Naive thymus-derived CD4-positive, alpha-beta T cell (primary cell): ENCODE data around the gene BAZ2A. TPM values are rescaled to one million over a fixed set of nuclear protein-coding genes. Genes with fewer than 3 reads are reported as not detected.
A peak's percentile ranks its signal among the peaks of the same experiment; 100 is the strongest.

Experiments
- ATAC-seq: fragments of 150-1000 bp; cut with Tn5 transposase; 2 replicates; pipeline ENCODE4 v1.10.0; 2021; ENCODE audit warnings: mild to moderate bottlenecking, moderate library complexity
- CTCF ChIA-PET: fragments of 350-600 bp; sonication (Branson Sonifier 250); formaldehyde crosslinking; loops from one replicate; lab custom pipeline; 2021; ENCODE audit warnings: antibody characterized with exemption; lab: Charles Lee
- POLR2A ChIA-PET: fragments of 350-600 bp; sonication (Branson Sonifier 250); formaldehyde crosslinking; loops from one replicate; lab custom pipeline; 2021; ENCODE audit warnings: antibody characterized with exemption, inconsistent platforms; lab: Charles Lee
- DNase-seq, 9 donors: peaks; one replicate each; pipeline versions ENCODE4 v3.0.0 to v3.0.0-alpha.2; 2020 to 2022; ENCODE audit warnings: mixed read lengths in 1 of 9
- H3K27ac ChIP-seq: one replicate; pipeline ENCODE4 v1.7.0; 2013; ENCODE audit warnings: mild to moderate bottlenecking, low read depth, low read length, moderate library complexity
- H3K27me3 ChIP-seq, 2 donors: one replicate each; pipeline ENCODE4 v1.7.0; 2013; ENCODE audit warnings: low read length in 2 of 2, mild to moderate bottlenecking in 2 of 2, moderate library complexity in 2 of 2; ENCODE audit not compliant: control insufficient read depth in 2 of 2, insufficient read depth in 2 of 2
- H3K36me3 ChIP-seq, 3 experiments: 1 replicate in 2 of 3; 2 replicates in 1 of 3; pipeline ENCODE4 v1.7.0; 2013; ENCODE audit warnings: low read length in 3 of 3, mild to moderate bottlenecking in 3 of 3, moderate library complexity in 1 of 3; ENCODE audit not compliant: insufficient read depth in 3 of 3, control insufficient read depth in 2 of 3
- H3K4me1 ChIP-seq, 2 donors: one replicate each; pipeline ENCODE4 v1.7.0; 2013; ENCODE audit warnings: low read length in 2 of 2, mild to moderate bottlenecking in 2 of 2, moderate library complexity in 1 of 2; ENCODE audit not compliant: control insufficient read depth in 2 of 2, insufficient read depth in 2 of 2
- H3K4me3 ChIP-seq: 2 replicates; pipeline ENCODE4 v1.7.0; 2013; ENCODE audit warnings: mild to moderate bottlenecking, low read length
- H3K9me3 ChIP-seq, 3 experiments: 1 replicate in 2 of 3; 2 replicates in 1 of 3; pipeline ENCODE4 v1.7.0; 2013; ENCODE audit warnings: low read length in 3 of 3; ENCODE audit not compliant: control insufficient read depth in 2 of 3
- H3K27ac Mint-ChIP-seq, 9 donors: one replicate each; pipeline ENCODE4 v1.8.0; 2020 to 2022; ENCODE audit warnings: mixed read lengths in 9 of 9, mild to moderate bottlenecking in 8 of 9, moderate library complexity in 5 of 9, inconsistent platforms in 2 of 9
- H3K27me3 Mint-ChIP-seq, 5 donors: one replicate each; pipeline ENCODE4 v1.8.0; 2021 to 2022; ENCODE audit warnings: mixed read lengths in 5 of 5, mild to moderate bottlenecking in 1 of 5
- H3K36me3 Mint-ChIP-seq, 5 donors: one replicate each; pipeline ENCODE4 v1.8.0; 2020 to 2022; ENCODE audit warnings: mixed read lengths in 5 of 5, mild to moderate bottlenecking in 3 of 5, inconsistent platforms in 1 of 5
- H3K4me1 Mint-ChIP-seq, 7 donors: one replicate each; pipeline ENCODE4 v1.8.0; 2020 to 2022; ENCODE audit warnings: mixed read lengths in 7 of 7, mild to moderate bottlenecking in 3 of 7, inconsistent platforms in 1 of 7
- H3K4me3 Mint-ChIP-seq, 10 donors: one replicate each; pipeline ENCODE4 v1.8.0; 2020 to 2022; ENCODE audit warnings: mild to moderate bottlenecking in 10 of 10, mixed read lengths in 10 of 10, moderate library complexity in 6 of 10, inconsistent platforms in 2 of 10
- H3K9me3 Mint-ChIP-seq, 11 donors: one replicate each; pipeline ENCODE4 v1.8.0; 2020 to 2022; ENCODE audit warnings: mixed read lengths in 11 of 11, mild to moderate bottlenecking in 4 of 11, inconsistent platforms in 1 of 11, moderate library complexity in 1 of 11
- intact Hi-C, 2 donors: fragments of 100-400 bp; cut with micrococcal nuclease; formaldehyde crosslinking; loops; one replicate each; pipeline ENCODE4 v1.15.1; 2023
- polyA plus RNA-seq, 2 donors: library from polyadenylated mRNA; unstranded; fragments of 300-500 nt; fragmentation: Illumina TruSeq; gene quantifications; one replicate each; pipeline ENCODE4 v1.2.3, GENCODE V29; 2021
- total RNA-seq, 6 experiments: library from RNA in 5 of 6; stranded (reverse) in 5 of 6; gene quantifications; 1 replicate in 5 of 6; 2 replicates in 1 of 6; pipeline ENCODE4 v1.2.3 and lab custom pipeline; 2021 to 2026

Gene BAZ2A
- total and polyA plus RNA-seq, 7 experiments from 2014 or later = 24.8 to 230 (median 178) TPM

DNA sequence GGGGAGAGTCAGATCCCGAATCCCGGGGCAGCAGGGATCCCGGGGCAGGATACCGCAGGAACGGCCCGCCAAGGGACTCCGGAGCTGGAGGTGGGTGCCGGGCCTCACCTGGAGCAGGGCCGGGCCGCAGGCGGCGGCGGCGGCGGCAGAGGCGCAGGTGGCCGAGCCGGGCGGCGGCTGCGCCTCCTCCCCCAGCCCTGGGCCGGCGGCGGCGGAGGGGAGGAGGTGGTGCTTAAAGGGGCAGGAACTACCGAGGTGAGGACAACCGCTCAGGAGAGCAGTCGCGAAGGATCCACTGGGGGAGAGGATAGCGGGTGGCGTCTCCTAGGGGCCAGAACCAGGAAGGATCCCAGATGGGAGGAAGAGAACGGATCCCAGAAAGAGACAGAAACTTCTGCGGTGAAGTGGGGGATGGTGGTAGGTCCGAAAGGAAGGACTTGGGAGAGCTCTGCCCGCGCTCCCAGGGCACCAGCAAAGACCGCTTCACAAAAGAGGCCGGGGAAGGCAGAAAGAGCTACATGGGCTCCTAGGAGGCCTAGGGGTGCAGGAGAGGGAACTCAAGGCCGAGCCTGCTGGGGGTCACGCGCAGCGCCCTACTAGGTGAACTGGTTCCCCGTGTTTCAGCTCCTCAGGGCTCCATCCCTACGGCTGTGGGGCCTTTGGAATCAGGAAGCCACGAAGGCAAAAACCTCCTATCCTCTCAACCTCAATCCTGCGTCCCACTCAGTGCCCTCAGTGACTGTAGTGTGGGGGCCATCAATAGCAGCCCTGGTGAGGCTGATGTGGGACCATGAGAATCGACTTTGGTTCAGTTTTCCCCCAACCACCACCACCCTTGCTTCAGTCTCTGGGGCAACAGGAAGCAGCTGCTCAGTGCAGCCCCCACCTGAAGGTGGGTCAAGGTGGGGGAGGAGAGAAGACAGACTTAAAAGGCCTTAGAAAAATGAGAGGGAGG is 5.0 kb upstream of the BAZ2A start:
- H3K4me3 ChIP-seq = peak overlapping the region; percentile 73
- H3K9me3 Mint-ChIP-seq = peaks cover 0 to 1% (median 0%) of the 10 kb centered on the region in 11 donors
- DNase-seq = peak; percentile 45 to 75 (median 50)

DNA sequence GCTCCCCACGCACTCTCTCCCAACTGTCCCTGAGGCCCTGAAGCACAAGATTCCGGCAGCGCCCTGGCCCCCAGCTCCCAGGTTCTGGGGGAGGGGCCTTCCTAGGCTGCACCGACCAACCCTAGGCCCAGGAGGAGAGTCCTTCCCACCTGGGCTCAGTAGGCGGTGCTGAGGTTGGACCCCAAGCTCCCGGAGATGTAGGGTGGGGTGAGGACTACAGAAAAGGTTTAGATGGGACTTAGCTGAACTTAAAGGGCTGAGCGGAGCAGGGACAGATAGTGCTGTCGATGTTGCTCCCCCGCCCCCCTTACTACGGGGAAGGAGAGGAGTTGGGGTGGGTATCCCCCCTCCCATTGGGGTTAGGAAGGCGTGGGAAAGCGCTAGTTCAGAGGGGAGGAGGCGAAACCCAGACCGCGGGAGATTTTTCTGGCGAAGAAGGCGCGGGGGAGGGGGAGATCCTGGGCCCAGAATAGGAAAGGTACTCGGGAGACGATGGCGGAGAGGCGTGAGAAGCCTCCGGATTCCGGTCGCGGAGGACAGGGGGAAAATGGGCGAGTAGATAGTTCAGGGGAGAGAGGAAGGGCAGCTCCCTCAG is 4.2 kb upstream of the BAZ2A start:
- Mint-ChIP-seq H3K27me3 (no peaks in the 10 kb centered on the region), H3K4me1 (peaks cover 41 to 75% (median 70%) of the 10 kb centered on the region in 7 donors), H3K36me3 (peaks cover 0 to 14% (median 13%) of the 10 kb centered on the region in 5 donors), H3K27ac (peak overlapping the region; percentile 83 to 97 (median 97)), H3K9me3 (peaks cover 0 to 1% (median 0%) of the 10 kb centered on the region in 11 donors), H3K4me3 (peak overlapping the region; percentile 87 to 100 (median 98))
- peaks cover 37 to 51% of the 10 kb centered on the region in 2 donors for H3K4me1 ChIP-seq
- peak overlapping the region; percentile 83 for H3K27ac ChIP-seq
- ATAC-seq (no peak), DNase-seq (peak in 5 of 9 donors; percentile 22 to 59 (median 29))
- intact Hi-C loops = loop anchor here (2.0 to 10.0 kb wide), 3 partner anchors 274 to 593 kb away; partner anchors contain the start of genes RPL41 (in 1 of the 2), SHMT2 (in 1 of the 2), STAT2 (in 1 of the 2) and ZC3H10 (in 1 of the 2)
- no peaks in the 10 kb centered on the region for H3K9me3 ChIP-seq
- ChIA-PET POLR2A (interaction anchor here (0.9 to 6.5 kb wide), 9 partner anchors 9 to 101 kb away, joined by 3 to 103 read pairs (median 17); partner anchors contain the start of genes ATP5F1B, NACA and PTGES3), CTCF (interaction anchor here (0.7 to 1.5 kb wide), 3 partner anchors 33 to 911 kb away, joined by 3 to 5 read pairs (median 3); no protein-coding TSS in a partner anchor)
- peak overlapping the region; percentile 73 for H3K4me3 ChIP-seq
- no peaks in the 10 kb centered on the region for H3K27me3 ChIP-seq
- peaks cover 0 to 26% (median 17%) of the 10 kb centered on the region in 3 experiments for H3K36me3 ChIP-seq

More for the DNA sequence above, 5.0 kb upstream of the BAZ2A start:
- Histone ChIP-seq H3K27me3 (no peaks in the 10 kb centered on the region), H3K9me3 (no peaks in the 10 kb centered on the region), H3K27ac (peak overlapping the region; percentile 83), H3K36me3 (peaks cover 5 to 26% (median 23%) of the 10 kb centered on the region in 3 experiments), H3K4me1 (peaks cover 37 to 51% of the 10 kb centered on the region in 2 donors)
- intact Hi-C loops = loop anchor here (1.0 to 10.0 kb wide), 13 partner anchors 53 to 1117 kb away; partner anchors contain the start of genes RPL41 (in 2 of the 2), STAT2 (in 2 of the 2), ZBTB39 (in 2 of the 2) and ZC3H10 (in 2 of the 2)
- Mint-ChIP-seq H3K27me3 (no peaks in the 10 kb centered on the region), H3K27ac (peak overlapping the region; percentile 89 to 99 (median 97)), H3K4me3 (peak overlapping the region; percentile 87 to 100 (median 98)), H3K4me1 (peaks cover 41 to 80% (median 72%) of the 10 kb centered on the region in 7 donors), H3K36me3 (peaks cover 0 to 19% (median 17%) of the 10 kb centered on the region in 5 donors)
- ChIA-PET CTCF (interaction anchor here (0.5 to 2.2 kb wide), 8 partner anchors 10 to 476 kb away, joined by 3 to 16 read pairs (median 5); partner anchors contain the start of gene STAT6), POLR2A (interaction anchor here (0.6 to 6.5 kb wide), 18 partner anchors 6 to 476 kb away, joined by 3 to 103 read pairs (median 4); partner anchors contain the start of genes ATP5F1B, BAZ2A, NACA and PTGES3)
- peak; percentile 28 for ATAC-seq

DNA sequence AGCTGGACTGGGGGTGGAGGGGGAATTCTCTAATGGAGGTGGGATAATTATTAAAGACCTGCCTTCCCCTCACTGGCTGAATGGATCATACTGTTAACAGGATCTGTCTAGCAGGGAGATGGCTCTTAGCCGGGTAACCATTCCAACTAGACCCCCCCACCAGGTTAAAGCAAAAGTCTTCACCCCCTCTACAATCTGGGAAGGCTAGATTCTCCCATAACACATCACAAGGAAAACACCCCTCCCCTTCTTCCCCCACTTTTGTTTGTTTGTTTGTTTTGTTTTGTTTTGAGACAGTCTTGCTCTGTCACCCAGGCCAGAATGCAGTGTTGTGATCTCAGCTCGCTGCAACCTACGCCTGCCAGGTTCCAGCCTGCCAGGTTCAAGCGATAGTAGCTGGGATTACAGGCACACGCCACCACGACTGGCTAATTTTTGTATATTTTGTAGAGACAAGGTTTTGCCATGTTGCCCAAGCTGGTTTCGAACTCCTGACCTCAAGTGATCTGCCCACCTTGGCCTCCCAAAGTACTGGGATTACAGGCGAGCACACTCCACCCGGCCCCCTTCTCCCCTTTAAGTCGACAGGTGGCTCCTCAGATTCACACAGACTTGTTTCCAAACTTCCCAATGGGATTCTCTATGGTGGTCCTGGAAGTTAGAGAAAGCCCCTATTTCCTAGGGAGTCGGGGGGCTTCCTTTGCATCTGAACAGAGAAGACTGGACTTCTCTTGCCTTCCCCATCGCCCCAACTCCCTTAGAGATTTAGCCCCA is 3.5 kb upstream of the BAZ2A start:
- no peaks in the 10 kb centered on the region for H3K9me3 ChIP-seq
- CTCF ChIA-PET = interaction anchor here (0.7 to 1.5 kb wide), 3 partner anchors 32 to 912 kb away, joined by 3 to 5 read pairs (median 5); no protein-coding TSS in a partner anchor
- ATAC-seq = no peak
- peak overlapping the region; percentile 73 for H3K4me3 ChIP-seq
- no peak for DNase-seq
- Mint-ChIP-seq H3K36me3 (peaks cover 0 to 11% (median 10%) of the 10 kb centered on the region in 5 donors), H3K9me3 (peaks cover 0 to 1% (median 0%) of the 10 kb centered on the region in 11 donors), H3K27ac (peak overlapping the region; percentile 83 to 97 (median 97)), H3K4me1 (peaks cover 43 to 75% (median 69%) of the 10 kb centered on the region in 7 donors), H3K4me3 (peak overlapping the region; percentile 87 to 100 (median 98)), H3K27me3 (no peaks in the 10 kb centered on the region)
- intact Hi-C loops = loop anchor here (2.0 to 10.0 kb wide), 3 partner anchors 273 to 594 kb away; partner anchors contain the start of genes RPL41 (in 1 of the 2), SHMT2 (in 1 of the 2), STAT2 (in 1 of the 2) and ZC3H10 (in 1 of the 2)
- H3K36me3 ChIP-seq = peaks cover 0 to 23% (median 12%) of the 10 kb centered on the region in 3 experiments
- peaks cover 37 to 51% of the 10 kb centered on the region in 2 donors for H3K4me1 ChIP-seq
- no peaks in the 10 kb centered on the region for H3K27me3 ChIP-seq
- H3K27ac ChIP-seq = peak overlapping the region; percentile 83
- POLR2A ChIA-PET = interaction anchor here (0.9 to 6.5 kb wide), 8 partner anchors 10 to 92 kb away, joined by 3 to 103 read pairs (median 22); partner anchors contain the start of genes ATP5F1B, NACA and PTGES3

GRCh38 chr12:56632701-56633467 is 2.8 kb upstream of the BAZ2A start:
- Mint-ChIP-seq H3K36me3 (peaks cover 0 to 11% (median 10%) of the 10 kb centered on the region in 5 donors), H3K4me3 (peak overlapping the region; percentile 64 to 100 (median 97)), H3K4me1 (peaks cover 51 to 81% (median 74%) of the 10 kb centered on the region in 7 donors), H3K27ac (peak overlapping the region; percentile 69 to 97 (median 94)), H3K27me3 (no peaks in the 10 kb centered on the region), H3K9me3 (peaks cover 0 to 1% (median 0%) of the 10 kb centered on the region in 11 donors)
- intact Hi-C loops = loop anchor here (5.0 to 10.0 kb wide), 2 partner anchors 518 to 594 kb away; partner anchors contain the start of genes RPL41 (in 1 of the 2), SHMT2 (in 1 of the 2) and ZC3H10 (in 1 of the 2)
- H3K36me3 ChIP-seq = peaks cover 0 to 16% (median 8%) of the 10 kb centered on the region in 3 experiments
- no peaks in the 10 kb centered on the region for H3K27me3 ChIP-seq
- CTCF ChIA-PET = interaction anchor here (1.1 kb wide), 1 partner anchor 119 kb away, joined by 5 read pairs; no protein-coding TSS in a partner anchor
- POLR2A ChIA-PET = interaction anchor here (0.7 to 6.5 kb wide), 4 partner anchors 14 to 93 kb away, joined by 5 to 103 read pairs (median 56); partner anchors contain the start of genes ATP5F1B, NACA and PTGES3
- H3K9me3 ChIP-seq = no peaks in the 10 kb centered on the region
- peak overlapping the region; percentile 8 for H3K4me3 ChIP-seq
- H3K27ac ChIP-seq = peak overlapping the region; percentile 83
- peaks cover 41 to 56% of the 10 kb centered on the region in 2 donors for H3K4me1 ChIP-seq
- ATAC-seq (no peak), DNase-seq (no peak)
